ENCODE data around the gene SBF2.

The SBF2 gene

GRCh38 chr11:10301656-10302358 is 7.8 kb upstream of the SBF2 start:
- no peak for DNase-seq (ENCODE audit: low spot score)

GRCh38 chr11:10298342-10298741 is 4.3 kb upstream of the SBF2 start:
- DNase-seq (ENCODE audit: low spot score) = no peak

GRCh38 chr11:10295064-10295901 is 1.3 kb upstream of the SBF2 start:
- no peak for DNase-seq (ENCODE audit: low spot score)

GRCh38 chr11:10294290-10294953 is 403 bp upstream of the SBF2 start:
- no peak for DNase-seq (ENCODE audit: low spot score)

- no peak for DNase-seq (ENCODE audit: low spot score)
Observed at GRCh38 chr11:10291801-10292638, 2.0 kb downstream of the SBF2 start.

- DNase-seq (ENCODE audit: low spot score) = no peak
Observed at GRCh38 chr11:10289765-10290380, 4.1 kb downstream of the SBF2 start.

GRCh38 chr11:10288881-10289764 is 4.9 kb downstream of the SBF2 start:
- DNase-seq (ENCODE audit: low spot score) = no peak

GRCh38 chr11:10287766-10288715 is 6.0 kb downstream of the SBF2 start:
- DNase-seq (ENCODE audit: low spot score) = no peak

- DNase-seq (ENCODE audit: low spot score) = no peak
Observed at GRCh38 chr11:10287140-10287539, 6.9 kb downstream of the SBF2 start.

- no peak for DNase-seq (ENCODE audit: low spot score)
Observed at GRCh38 chr11:10285148-10285802, 8.7 kb downstream of the SBF2 start.

- no peak for DNase-seq (ENCODE audit: low spot score)
Observed at GRCh38 chr11:10283991-10284390, 10.0 kb downstream of the SBF2 start.

- no peak for DNase-seq (ENCODE audit: low spot score)
Observed at GRCh38 chr11:10282117-10282516, 11.9 kb downstream of the SBF2 start.

- DNase-seq (ENCODE audit: low spot score) = no peak
Observed at GRCh38 chr11:10275714-10276113, 18.3 kb downstream of the SBF2 start.

- no peak for DNase-seq (ENCODE audit: low spot score)
Observed at GRCh38 chr11:10274726-10275125, 19.3 kb downstream of the SBF2 start.

- no peak for DNase-seq (ENCODE audit: low spot score)
Observed at GRCh38 chr11:10273738-10274137, 20.3 kb downstream of the SBF2 start.

- DNase-seq (ENCODE audit: low spot score) = no peak
Observed at GRCh38 chr11:10272132-10272531, 21.9 kb downstream of the SBF2 start.

GRCh38 chr11:10268746-10269488 is 25.1 kb downstream of the SBF2 start:
- DNase-seq (ENCODE audit: low spot score) = no peak

- no peak for DNase-seq (ENCODE audit: low spot score)
Observed at GRCh38 chr11:10267821-10268220, 26.2 kb downstream of the SBF2 start.
